GM12872 (cell line): ENCODE data around the gene HS3ST3B1.

Experiments used
- TF ChIP-seq, protein P1 (sequence below): IDR thresholded peaks from 3 replicates; pipeline ENCODE4 v1.5.1; 2011; ENCODE audit warnings: low read depth, mild to moderate bottlenecking, low read length, moderate library complexity; ENCODE audit not compliant: insufficient read depth

HS3ST3B1 gene

DNA sequence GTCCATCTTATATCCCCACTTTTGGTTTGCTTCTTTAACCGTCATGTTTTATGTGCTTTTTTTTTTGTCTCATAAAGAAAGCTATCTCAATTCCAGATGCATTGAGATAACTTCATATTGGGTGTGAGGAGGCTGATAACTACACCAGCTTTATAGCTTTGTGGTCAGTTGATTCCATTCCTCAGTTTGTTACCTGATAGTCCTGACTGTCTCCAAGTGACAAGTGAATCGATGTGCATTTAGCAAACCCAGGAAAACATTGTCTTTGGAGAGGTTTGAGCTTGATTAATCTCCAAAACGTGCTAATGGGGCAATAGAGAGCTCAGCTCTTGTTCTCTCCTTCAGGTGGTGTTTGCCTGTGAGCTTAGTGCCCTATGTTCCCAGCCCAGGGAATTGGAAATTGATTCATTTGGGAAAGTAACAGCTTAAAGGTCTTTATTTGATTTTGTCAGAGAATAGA lies 22.7 kb downstream of the HS3ST3B1 start:
- TF ChIP-seq, protein P1, sequence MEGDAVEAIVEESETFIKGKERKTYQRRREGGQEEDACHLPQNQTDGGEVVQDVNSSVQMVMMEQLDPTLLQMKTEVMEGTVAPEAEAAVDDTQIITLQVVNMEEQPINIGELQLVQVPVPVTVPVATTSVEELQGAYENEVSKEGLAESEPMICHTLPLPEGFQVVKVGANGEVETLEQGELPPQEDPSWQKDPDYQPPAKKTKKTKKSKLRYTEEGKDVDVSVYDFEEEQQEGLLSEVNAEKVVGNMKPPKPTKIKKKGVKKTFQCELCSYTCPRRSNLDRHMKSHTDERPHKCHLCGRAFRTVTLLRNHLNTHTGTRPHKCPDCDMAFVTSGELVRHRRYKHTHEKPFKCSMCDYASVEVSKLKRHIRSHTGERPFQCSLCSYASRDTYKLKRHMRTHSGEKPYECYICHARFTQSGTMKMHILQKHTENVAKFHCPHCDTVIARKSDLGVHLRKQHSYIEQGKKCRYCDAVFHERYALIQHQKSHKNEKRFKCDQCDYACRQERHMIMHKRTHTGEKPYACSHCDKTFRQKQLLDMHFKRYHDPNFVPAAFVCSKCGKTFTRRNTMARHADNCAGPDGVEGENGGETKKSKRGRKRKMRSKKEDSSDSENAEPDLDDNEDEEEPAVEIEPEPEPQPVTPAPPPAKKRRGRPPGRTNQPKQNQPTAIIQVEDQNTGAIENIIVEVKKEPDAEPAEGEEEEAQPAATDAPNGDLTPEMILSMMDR = no peak

DNA sequence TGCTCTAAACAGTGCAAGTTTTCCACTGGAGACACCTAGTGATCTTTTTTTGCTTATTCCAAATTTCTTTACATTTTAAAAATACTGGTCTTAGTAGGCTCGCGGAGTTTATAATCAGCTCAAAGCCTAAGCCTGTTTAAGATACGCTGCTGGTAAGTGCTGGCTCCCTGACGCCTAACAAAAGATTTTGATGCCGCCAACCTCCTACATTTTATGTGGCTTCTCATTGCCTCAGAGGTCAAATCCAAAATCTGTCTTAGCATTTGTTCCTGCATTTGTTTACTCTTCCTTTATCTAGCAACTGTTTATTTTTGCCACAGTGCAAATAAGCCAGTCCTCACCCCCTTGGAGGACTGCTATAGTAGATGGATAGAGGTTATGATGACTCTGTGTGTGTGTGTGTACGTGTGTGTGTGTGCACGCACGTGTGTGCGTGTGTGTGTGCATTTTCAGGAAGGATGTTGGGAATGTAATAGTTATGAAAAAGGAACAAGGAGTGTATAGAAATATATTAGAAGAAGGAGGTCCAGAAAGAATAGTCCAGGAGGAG lies 24.8 kb downstream of the HS3ST3B1 start:
- TF ChIP-seq, protein P1 = no peak

- TF ChIP-seq, protein P1 = no peak
Measured at GRCh38 chr17:14329900-14330491, 29.1 kb downstream of the HS3ST3B1 start.

GRCh38 chr17:14330492-14330962 lies 29.6 kb downstream of the HS3ST3B1 start:
- TF ChIP-seq, protein P1 = no peak

- TF ChIP-seq, protein P1 = no peak
Measured at GRCh38 chr17:14331225-14331981, 30.5 kb downstream of the HS3ST3B1 start.

GRCh38 chr17:14331982-14332298 lies 31.1 kb downstream of the HS3ST3B1 start:
- TF ChIP-seq, protein P1 = no peak

- TF ChIP-seq, protein P1 = no peak
Measured at GRCh38 chr17:14332331-14332730, 31.4 kb downstream of the HS3ST3B1 start.
